T47D (cell line): ENCODE measurements around the gene XIRP2.

Experiments used
- DNase-seq, 2 experiments: peaks; one replicate each; pipeline versions ENCODE4 v3.0.0 to v3.0.0-alpha.2; 2011 to 2012; ENCODE audit warnings: low read depth in 1 of 2, low spot score in 1 of 2
- JUND ChIP-seq: IDR thresholded peaks from 2 replicates; pipeline ENCODE4 v1.6.1; 2012; ENCODE audit warnings: low read depth
- in situ Hi-C: cut with HindIII; loops from 2 replicates; pipeline ENCODE4 v1.10.0; 2016; ENCODE audit warnings: low sequenced_read_pairs, low pct_unique_long_range_greater_than_20kb

Gene XIRP2

DNA sequence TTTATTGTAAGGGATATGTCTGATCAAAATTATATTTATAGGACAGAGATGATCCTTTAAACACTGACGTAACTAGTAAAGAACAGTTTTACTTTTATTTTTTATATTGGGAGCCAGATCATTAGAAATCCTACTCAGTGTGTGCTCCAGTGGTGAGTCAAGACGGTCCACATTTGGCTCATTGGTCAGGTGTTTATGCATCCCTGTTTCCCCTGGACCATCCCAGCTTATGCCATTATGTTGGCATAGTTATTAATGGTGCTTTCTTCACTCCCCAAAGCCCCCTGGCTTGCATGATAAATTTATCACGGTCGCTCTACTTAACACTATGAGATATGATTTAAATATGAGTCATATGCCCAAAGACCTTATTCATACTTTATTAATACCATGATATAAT is 293.4 kb downstream of the XIRP2 start:
- no peak for DNase-seq
- in situ Hi-C loops = no loop called here
- TF ChIP-seq JUND = no peak

DNA sequence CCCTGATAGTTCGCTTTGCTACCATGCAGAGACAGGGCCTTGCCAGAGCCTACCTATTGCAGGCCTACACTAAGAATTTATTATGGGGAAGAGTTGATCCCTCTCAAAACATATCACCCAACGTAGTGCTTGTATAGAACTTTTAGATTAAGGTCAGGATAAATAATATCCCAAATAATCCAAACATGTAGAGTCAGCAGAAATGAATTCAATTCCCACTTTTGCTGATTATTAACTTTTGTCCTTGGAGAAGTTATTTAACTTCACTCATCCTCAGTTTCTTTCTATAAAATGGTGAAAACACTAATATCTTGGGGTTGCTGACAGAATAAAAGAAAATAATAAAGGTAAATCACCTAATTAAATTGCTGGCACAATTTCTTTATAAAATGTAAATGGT is 294.1 kb downstream of the XIRP2 start:
- DNase-seq = no peak
- in situ Hi-C loops = no loop called here
- no peak for TF ChIP-seq JUND

GRCh38 chr2:167183931-167184330 is 295.7 kb downstream of the XIRP2 start:
- in situ Hi-C loops = no loop called here
- TF ChIP-seq JUND = no peak
- DNase-seq = no peak

DNA sequence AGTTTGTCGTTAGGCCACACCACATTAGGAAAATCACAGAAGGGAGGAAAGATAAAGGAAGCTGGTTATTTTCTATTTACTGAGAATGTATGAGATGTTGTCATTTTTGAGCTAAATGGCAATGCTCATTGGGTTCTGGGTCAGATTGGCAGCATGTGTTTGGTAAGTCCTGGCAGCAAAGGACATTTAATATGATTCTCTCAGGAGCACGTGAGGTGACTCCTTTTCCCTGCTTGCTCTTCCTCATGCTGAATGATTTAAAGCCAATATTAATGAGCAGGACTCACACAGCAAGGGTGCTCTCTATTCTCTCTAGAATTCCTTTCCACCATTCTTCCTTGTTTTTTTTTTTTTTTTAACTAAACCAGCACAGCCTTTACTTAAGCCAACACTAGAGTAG is 298.2 kb downstream of the XIRP2 start:
- no peak for TF ChIP-seq JUND
- DNase-seq = no peak
- in situ Hi-C loops = no loop called here

DNA sequence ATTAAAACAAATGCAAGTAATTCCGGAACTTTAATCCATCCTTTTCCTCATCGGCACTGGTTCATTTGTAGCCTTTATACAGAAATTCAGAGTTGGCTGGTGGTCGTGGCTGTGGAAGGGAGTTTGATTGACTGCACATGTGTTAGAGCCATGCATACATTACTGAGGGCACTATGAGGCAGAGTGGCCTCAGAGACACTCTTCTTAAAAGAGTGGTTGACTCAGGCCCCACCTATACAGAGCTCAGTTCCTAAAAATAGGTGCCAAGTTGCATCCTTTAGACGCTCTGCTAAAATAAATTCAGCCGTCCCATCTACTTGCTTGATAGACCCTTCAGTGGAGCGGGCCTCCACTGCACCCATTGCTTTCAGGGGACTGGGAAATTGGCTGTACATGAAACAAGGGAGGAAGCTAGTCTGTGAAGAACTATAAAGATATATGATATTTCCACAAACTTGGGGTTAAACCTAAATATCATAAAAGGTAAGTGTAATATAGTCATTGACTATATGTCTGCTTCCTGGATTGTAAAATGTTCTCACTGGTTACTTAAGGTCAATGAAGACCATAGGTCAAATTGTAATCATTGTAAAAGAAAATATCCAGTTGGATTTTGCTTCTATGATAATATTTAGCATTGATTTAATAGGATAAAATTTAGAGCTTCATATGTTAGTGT is 298.9 kb downstream of the XIRP2 start:
- no peak for TF ChIP-seq JUND
- in situ Hi-C loops = no loop called here
- no peak for DNase-seq

GRCh38 chr2:167187978-167188967 is 300.0 kb downstream of the XIRP2 start:
- in situ Hi-C loops = no loop called here
- no peak for DNase-seq
- TF ChIP-seq JUND = no peak

DNA sequence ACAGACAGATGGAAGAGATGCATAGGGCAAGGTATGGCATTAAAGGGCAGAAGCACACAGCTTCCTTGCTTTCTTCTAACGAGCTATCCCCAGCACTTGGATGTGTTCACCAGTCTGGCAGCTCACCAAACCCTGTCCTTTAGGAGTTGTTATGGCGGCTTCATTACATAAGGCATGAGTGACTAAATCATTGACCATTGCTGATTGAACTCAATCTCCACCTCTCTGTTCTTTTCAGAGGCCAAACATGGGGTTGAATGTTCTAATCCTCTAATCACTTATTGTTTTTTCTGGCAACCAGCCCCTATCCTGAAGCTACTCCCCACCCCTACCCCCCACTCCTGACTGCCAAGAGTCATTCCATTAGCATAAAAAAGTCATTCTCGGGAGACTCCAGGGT is 301.8 kb downstream of the XIRP2 start:
- no peak for TF ChIP-seq JUND
- in situ Hi-C loops = no loop called here
- no peak for DNase-seq

GRCh38 chr2:167191588-167191987 is 303.3 kb downstream of the XIRP2 start:
- no peak for TF ChIP-seq JUND
- in situ Hi-C loops = no loop called here
- DNase-seq = no peak

DNA sequence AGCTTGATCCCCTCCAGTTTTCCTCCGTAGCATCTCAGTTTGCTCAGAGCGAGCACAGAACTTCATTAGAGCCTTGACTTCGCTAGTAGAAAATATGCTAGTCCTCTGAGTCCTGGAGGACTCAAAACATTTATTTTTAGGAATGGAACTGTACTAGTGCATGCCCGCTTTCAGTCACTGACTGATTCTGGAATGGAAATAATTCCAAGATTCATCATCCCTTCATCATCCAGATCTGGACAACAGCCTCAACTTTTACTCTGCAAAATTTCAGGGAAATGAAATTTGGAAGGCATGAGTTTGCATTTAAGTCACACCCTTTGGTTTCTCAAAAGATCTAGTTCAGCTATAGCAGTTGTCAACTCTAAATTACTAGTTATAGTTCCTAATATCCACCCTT is 304.6 kb downstream of the XIRP2 start:
- no peak for DNase-seq
- in situ Hi-C loops = no loop called here
- TF ChIP-seq JUND = no peak

- in situ Hi-C loops = no loop called here
These were observed 308.4 kb downstream of the XIRP2 start for GRCh38 chr2:167196461-167197252.

GRCh38 chr2:167198009-167198408 is 309.7 kb downstream of the XIRP2 start:
- in situ Hi-C loops = no loop called here
- DNase-seq = no peak

More at GRCh38 chr2:167196461-167197252, 308.4 kb downstream of the XIRP2 start:
- TF ChIP-seq JUND = no peak
- peak in 1 of 2 experiments; percentile 9 for DNase-seq

GRCh38 chr2:167198576-167198975 is 310.3 kb downstream of the XIRP2 start:
- no peak for TF ChIP-seq JUND
- in situ Hi-C loops = no loop called here

More at GRCh38 chr2:167198009-167198408, 309.7 kb downstream of the XIRP2 start:
- TF ChIP-seq JUND = no peak

More at GRCh38 chr2:167198576-167198975, 310.3 kb downstream of the XIRP2 start:
- no peak for DNase-seq
